GM12878 (cell line): ENCODE results near the gene ARHGAP26. TPM values are rescaled to one million over a fixed set of nuclear protein-coding genes. Genes with fewer than 3 reads are reported as not detected.

Experiments
- ATAC-seq: fragments of 200-7000 bp; cut with Tn5 transposase; 3 replicates; pipeline ENCODE4 v1.9.1; 2020; ENCODE audit warnings: mild to moderate bottlenecking, moderate library complexity
- BruUV-seq: library from RNA; stranded (reverse); fragments of 400-500 nt; replicated peaks from 2 replicates; lab custom pipeline; 2021; lab: Mats Ljungman, UMichigan
- CTCF ChIA-PET: fragments of 300-600 bp; sonication (Branson Sonifier 250); formaldehyde crosslinking; extraction: SDS; loops from one replicate; lab custom pipeline; 2021; ENCODE audit warnings: inconsistent platforms; lab: Yijun Ruan, JAX
- POLR2A ChIA-PET: fragments of 350-600 bp; formaldehyde crosslinking; extraction: SDS; loops from one replicate; lab custom pipeline; 2021; ENCODE audit warnings: inconsistent platforms; lab: Charles Lee
- RAD21 ChIA-PET: fragments of 300-600 bp; sonication (Branson Sonifier 250); formaldehyde crosslinking; loops from one replicate; lab custom pipeline; 2023; ENCODE audit warnings: antibody characterized with exemption; ENCODE audit not compliant: unreplicated experiment; lab: Charles Lee
- SMC1A ChIA-PET: fragments of 300-600 bp; sonication (Branson Sonifier 250); formaldehyde crosslinking; loops from one replicate; lab custom pipeline; 2023; ENCODE audit not compliant: unreplicated experiment, uncharacterized antibody; lab: Charles Lee
- DNase-seq: peaks from one replicate; pipeline ENCODE4 v3.0.0-alpha.2; 2011; ENCODE audit warnings: low read depth, low spot score
- FAIRE-seq: peaks from 3 replicates; lab custom pipeline; 2011; peaks lifted over from hg19 to GRCh38; lab: Jason Lieb, UNC
- H2AFZ ChIP-seq: 2 replicates; pipeline ENCODE4 v1.6.0; 2011; ENCODE audit warnings: low read depth, low read length, control low read depth; ENCODE audit not compliant: control insufficient read depth
- H3K27ac ChIP-seq: 2 replicates; pipeline ENCODE4 v1.5.1; 2011; ENCODE audit warnings: control low read depth; ENCODE audit not compliant: control insufficient read depth, insufficient read depth
- H3K27me3 ChIP-seq, 2 experiments: replicated peaks in 1 of 2; 2 replicates each; pipeline versions ENCODE4 v1.6.0 to v1.6.1; 2011; ENCODE audit warnings: low read length in 1 of 2; ENCODE audit not compliant: control insufficient read depth in 2 of 2, insufficient read depth in 2 of 2
- H3K36me3 ChIP-seq, 2 experiments: 2 replicates each; pipeline ENCODE4 v1.5.1; 2011; ENCODE audit warnings: low read length in 1 of 2; ENCODE audit not compliant: control insufficient read depth in 2 of 2, insufficient read depth in 2 of 2
- H3K4me1 ChIP-seq: 2 replicates; pipeline ENCODE4 v1.6.1; 2011; ENCODE audit warnings: mild to moderate bottlenecking, low read length, moderate library complexity, mixed read lengths; ENCODE audit not compliant: control insufficient read depth, insufficient read depth
- H3K4me2 ChIP-seq: 2 replicates; pipeline ENCODE4 v1.6.0; 2011; ENCODE audit warnings: control low read depth; ENCODE audit not compliant: control insufficient read depth, insufficient read depth
- H3K4me3 ChIP-seq: fragments of 200-600 bp; sonication (generic); 2 replicates; pipeline ENCODE4 v1.5.1; 2016
- H3K79me2 ChIP-seq: 2 replicates; pipeline ENCODE4 v1.6.0; 2011; ENCODE audit warnings: low read length; ENCODE audit not compliant: control insufficient read depth, insufficient read depth
- H3K9ac ChIP-seq: 2 replicates; pipeline ENCODE4 v1.8.0; 2011; ENCODE audit warnings: low read length, control low read depth, mixed read lengths; ENCODE audit not compliant: control insufficient read depth, insufficient read depth
- H3K9me3 ChIP-seq: replicated peaks from 3 replicates; pipeline ENCODE4 v1.5.1; 2011; ENCODE audit warnings: mild to moderate bottlenecking, low read length; ENCODE audit not compliant: control insufficient read depth, insufficient read depth
- H4K20me1 ChIP-seq: 2 replicates; pipeline ENCODE4 v1.6.0; 2011; ENCODE audit not compliant: control insufficient read depth, insufficient read depth
- BRCA1 ChIP-seq: IDR thresholded peaks from 2 replicates; pipeline ENCODE4 v1.6.1; 2011; ENCODE audit warnings: low read depth, low read length, improper control_type of control experiment
- ELK1 ChIP-seq: IDR thresholded peaks from 2 replicates; pipeline ENCODE4 v1.6.1; 2012; ENCODE audit warnings: low read depth, low read length, improper control_type of control experiment
- EZH2 ChIP-seq: IDR thresholded peaks from 2 replicates; pipeline ENCODE4 v1.6.1; 2012; ENCODE audit warnings: low read depth, mild to moderate bottlenecking, control low read depth, inconsistent platforms, low read length, borderline replicate concordance; ENCODE audit not compliant: control insufficient read depth
- MEF2B ChIP-seq: fragments of 450-650 bp; IDR thresholded peaks from 2 replicates; pipeline ENCODE4 v1.6.1; 2018; ENCODE audit warnings: mild to moderate bottlenecking, moderate library complexity; ENCODE audit not compliant: partially characterized antibody, poor library complexity, severe bottlenecking
- NBN ChIP-seq: fragments of 450-650 bp; IDR thresholded peaks from 2 replicates; pipeline ENCODE4 v1.6.1; 2016
- PBX3 ChIP-seq: IDR thresholded peaks from 2 replicates; pipeline ENCODE4 v1.6.1; 2011; ENCODE audit warnings: mild to moderate bottlenecking, low read depth, low read length, moderate library complexity; ENCODE audit not compliant: insufficient replicate concordance
- PML ChIP-seq: IDR thresholded peaks from 2 replicates; pipeline ENCODE4 v1.6.1; 2012; ENCODE audit warnings: low read length, inconsistent platforms
- PRDM15 ChIP-seq: fragments of 450-650 bp; formaldehyde crosslinking; IDR thresholded peaks from 2 replicates; pipeline ENCODE4 v1.4.0; 2020; ENCODE audit warnings: mild to moderate bottlenecking, moderate library complexity
- SPI1 ChIP-seq: IDR thresholded peaks from 2 replicates; pipeline ENCODE4 v1.6.1; 2011; ENCODE audit warnings: low read depth, mild to moderate bottlenecking, low read length, moderate library complexity, borderline replicate concordance; ENCODE audit not compliant: insufficient read depth
- ZBTB4 ChIP-seq: fragments of 450-650 bp; formaldehyde crosslinking; IDR thresholded peaks from 2 replicates; pipeline ENCODE4 v1.4.0; 2022; ENCODE audit warnings: mild to moderate bottlenecking, moderate library complexity
- ZNF24 ChIP-seq: fragments of 450-650 bp; IDR thresholded peaks from 2 replicates; pipeline ENCODE4 v1.6.1; 2017; ENCODE audit warnings: antibody characterized with exemption, mild to moderate bottlenecking
- WGBS: methylation state at CpG from one replicate; pipeline ENCODE4 v1.1.6; 2016; ENCODE audit warnings: low lambda C conversion rate; ENCODE audit not compliant: insufficient replicate concordance, insufficient coverage; ENCODE audit errors: missing lambda C conversion rate; 5-methylcytosine and 5-hydroxymethylcytosine counted together
- in situ Hi-C: fragments of 300-500 bp; cut with MboI; formaldehyde crosslinking; loops from 9 replicates; pipeline ENCODE4 v1.14.3; 2018; ENCODE audit warnings: mixed read lengths
- intact Hi-C: fragments of 100-400 bp; cut with micrococcal nuclease; formaldehyde crosslinking; loops from one replicate; pipeline ENCODE4 v1.14.2; 2022; ENCODE audit not compliant: unreplicated experiment
- polyA plus RNA-seq, 11 experiments: library from polyadenylated mRNA; depleted of rRNA in 4 of 11; unstranded in 6 of 11; stranded (reverse) in 5 of 11; fragments of >200 nt; fragmentation: Nextera tagmentation in 4 of 11; fragmentation: Illumina TruSeq in 1 of 11; extraction: Ambion mirVana in 4 of 11; extraction: Trizol in 1 of 11; gene quantifications; 1 replicate in 1 of 11; 2 replicates in 10 of 11; pipeline versions ENCODE4 v1.2.1 to v1.2.3, GENCODE V29; 2011 to 2016; ENCODE audit warnings: inconsistent platforms in 2 of 11, missing spikeins in 2 of 11, low read depth in 1 of 11
- total RNA-seq, 4 experiments: library from RNA; depleted of rRNA in 3 of 4; stranded (reverse); fragments of >200 nt in 3 of 4; fragmentation: Illumina TruSeq in 1 of 4; extraction: Trizol in 1 of 4; gene quantifications; 2 replicates each; pipeline versions ENCODE4 v1.2.1 to v1.2.3, GENCODE V29; 2013 to 2021

Gene ARHGAP26
- total and polyA plus RNA-seq, 10 of the 15 experiments (the other 5 are each of a cell fraction or from before 2014, with no cell fraction given), result 9.4 to 41.5 (median 19.3) TPM

GRCh38 chr5:143130613-143131305 is 360.6 kb downstream of the ARHGAP26 start (continued):
- TF ChIP-seq EZH2, result no peak
- TF ChIP-seq BRCA1, result no peak
- TF ChIP-seq ZBTB4 (CRISPR knock-in tag), result no peak
- no peak for TF ChIP-seq PML

GRCh38 chr5:143131972-143132371 is 361.8 kb downstream of the ARHGAP26 start:
- Histone ChIP-seq H3K9me3 (no peaks in the 10 kb centered on the region), H3K79me2 (no peaks in the 10 kb centered on the region; the same call in 1 of the 2 replicates), H3K9ac (no peak overlapping the region), H3K4me3 (no peak overlapping the region), H3K27ac (no peak overlapping the region), H3K36me3 (peaks cover 0 to 5% of the 10 kb centered on the region in 2 experiments; a peak in 2 of 4 replicates), H3K4me2 (no peak overlapping the region), H3K4me1 (no peaks in the 10 kb centered on the region), H2AFZ (no peak overlapping the region; the same call in 1 of the 2 replicates), H4K20me1 (no peaks in the 10 kb centered on the region), H3K27me3 (no peaks in the 10 kb centered on the region)
- 86% methylated on average over 6 of the region's 6 CpGs for WGBS
- intact Hi-C loops (no loop called here), in situ Hi-C loops (no loop called here)
- BruUV-seq, result no TSS peak
- ChIA-PET RAD21 (interaction anchor here (0.8 to 1.7 kb wide), 5 partner anchors 13 to 129 kb away, joined by 3 to 6 read pairs (median 4); no protein-coding TSS in a partner anchor), CTCF (interaction anchor here (0.9 to 1.5 kb wide), 7 partner anchors 8 to 35 kb away, joined by 3 to 5 read pairs (median 4); no protein-coding TSS in a partner anchor), POLR2A (interaction anchor here (0.5 to 1.7 kb wide), 4 partner anchors 15 to 612 kb away, joined by 3 to 8 read pairs (median 4); no protein-coding TSS in a partner anchor), SMC1A (interaction anchor here (1.1 to 17.0 kb wide), 14 partner anchors 8 to 91 kb away, joined by 3 to 271 read pairs (median 8); no protein-coding TSS in a partner anchor)
- DNase-seq (no peak), ATAC-seq (no peak), FAIRE-seq (no peak)
- TF ChIP-seq PBX3 (no peak), ELK1 (no peak), MEF2B (no peak), PML (no peak), PRDM15 (no peak), NBN (no peak), ZNF24 (no peak), SPI1 (no peak)
